ENCODE measurements around the gene DNAJC19. TPM values are rescaled to one million over a fixed set of nuclear protein-coding genes. Genes with fewer than 3 reads are reported as not detected.
A peak's percentile ranks its signal among the peaks of the same experiment; 100 is the strongest.
"Not testable (repeated sequence)": the region's sequence is repeated elsewhere in the genome, so short reads cannot be mapped to it uniquely, and the experiment has no call there.

The DNAJC19 gene
- total and polyA plus RNA-seq, 7 experiments from 2014 or later = 20.7 to 113 (median 65.7) TPM

GRCh38 chr3:181007262-181007661 is 17.7 kb upstream of the DNAJC19 start:
- peaks cover 0 to 6% (median 3%) of the 10 kb centered on the region in 5 donors for H3K27me3 Mint-ChIP-seq
- ChIA-PET POLR2A (no interaction called here), CTCF (no interaction called here)
- H3K4me1 Mint-ChIP-seq = no peaks in the 10 kb centered on the region
- H3K27ac ChIP-seq (ENCODE audit: low read depth, low read length) = no peak overlapping the region
- H3K4me1 ChIP-seq (ENCODE audit: control insufficient read depth in 2 of 2, insufficient read depth in 2 of 2, low read length in 2 of 2) = no peaks in the 10 kb centered on the region
- intact Hi-C loops (cut with micrococcal nuclease) = no loop called here
- no peak for ATAC-seq
- DNase-seq = no peak
- no peaks in the 10 kb centered on the region for H3K27me3 ChIP-seq (ENCODE audit: control insufficient read depth in 2 of 2, insufficient read depth in 2 of 2, low read length in 2 of 2)
- H3K4me3 Mint-ChIP-seq = no peak overlapping the region
- H3K27ac Mint-ChIP-seq = no peak overlapping the region
- peaks cover 0 to 22% (median 12%) of the 10 kb centered on the region in 5 donors for H3K36me3 Mint-ChIP-seq
- H3K36me3 ChIP-seq (ENCODE audit: control insufficient read depth in 2 of 3, insufficient read depth in 3 of 3, low read length in 3 of 3) = no peaks in the 10 kb centered on the region
- no peaks in the 10 kb centered on the region for H3K9me3 ChIP-seq (ENCODE audit: control insufficient read depth in 2 of 3, low read length in 3 of 3)
- peaks cover 2 to 20% (median 10%) of the 10 kb centered on the region in 11 donors for H3K9me3 Mint-ChIP-seq
- no peak overlapping the region for H3K4me3 ChIP-seq (ENCODE audit: low read length)

GRCh38 chr3:181006541-181006940 is 17.0 kb upstream of the DNAJC19 start:
- Mint-ChIP-seq H3K4me3 (no peak overlapping the region), H3K36me3 (peaks cover 0 to 29% (median 18%) of the 10 kb centered on the region in 5 donors), H3K9me3 (peaks cover 6 to 22% (median 17%) of the 10 kb centered on the region in 11 donors), H3K4me1 (no peaks in the 10 kb centered on the region), H3K27me3 (peaks cover 0 to 9% (median 3%) of the 10 kb centered on the region in 5 donors), H3K27ac (no peak overlapping the region)
- no peak for DNase-seq
- ChIA-PET POLR2A (no interaction called here), CTCF (no interaction called here)
- Histone ChIP-seq H3K4me1 (ENCODE audit: control insufficient read depth in 2 of 2, insufficient read depth in 2 of 2, low read length in 2 of 2) (no peaks in the 10 kb centered on the region), H3K9me3 (ENCODE audit: control insufficient read depth in 2 of 3, low read length in 3 of 3) (no peaks in the 10 kb centered on the region), H3K36me3 (ENCODE audit: control insufficient read depth in 2 of 3, insufficient read depth in 3 of 3, low read length in 3 of 3) (no peaks in the 10 kb centered on the region), H3K4me3 (ENCODE audit: low read length) (no peak overlapping the region), H3K27ac (ENCODE audit: low read depth, low read length) (no peak overlapping the region), H3K27me3 (ENCODE audit: control insufficient read depth in 2 of 2, insufficient read depth in 2 of 2, low read length in 2 of 2) (no peaks in the 10 kb centered on the region)
- ATAC-seq = no peak
- intact Hi-C loops (cut with micrococcal nuclease) = no loop called here

- H3K27ac Mint-ChIP-seq; H3K4me1 Mint-ChIP-seq; H3K4me1 ChIP-seq (ENCODE audit: control insufficient read depth in 2 of 2, insufficient read depth in 2 of 2, low read length in 2 of 2); H3K9me3 ChIP-seq (ENCODE audit: control insufficient read depth in 2 of 3, low read length in 3 of 3); DNase-seq; H3K27ac ChIP-seq (ENCODE audit: low read depth, low read length); H3K4me3 ChIP-seq (ENCODE audit: low read length); H3K36me3 ChIP-seq (ENCODE audit: control insufficient read depth in 2 of 3, insufficient read depth in 3 of 3, low read length in 3 of 3); CTCF ChIA-PET; H3K4me3 Mint-ChIP-seq; ATAC-seq; H3K27me3 ChIP-seq (ENCODE audit: control insufficient read depth in 2 of 2, insufficient read depth in 2 of 2, low read length in 2 of 2); intact Hi-C loops (cut with micrococcal nuclease): not testable (repeated sequence)
- POLR2A ChIA-PET = interaction anchor here (1.2 kb wide), 1 partner anchor 23 kb away, joined by 3 read pairs; no protein-coding TSS in a partner anchor
- Mint-ChIP-seq H3K27me3 (peaks cover 0 to 22% (median 7%) of the 10 kb centered on the region in 5 donors), H3K36me3 (peaks cover 1 to 40% (median 29%) of the 10 kb centered on the region in 5 donors), H3K9me3 (peaks cover 13 to 36% (median 27%) of the 10 kb centered on the region in 11 donors)
Observed at GRCh38 chr3:181003469-181003868, 13.9 kb upstream of the DNAJC19 start.

GRCh38 chr3:181002331-181002730 is 12.8 kb upstream of the DNAJC19 start:
- H3K4me1 Mint-ChIP-seq; H3K27ac Mint-ChIP-seq; H3K4me3 ChIP-seq (ENCODE audit: low read length); H3K9me3 ChIP-seq (ENCODE audit: control insufficient read depth in 2 of 3, low read length in 3 of 3); H3K4me1 ChIP-seq (ENCODE audit: control insufficient read depth in 2 of 2, insufficient read depth in 2 of 2, low read length in 2 of 2); H3K4me3 Mint-ChIP-seq; DNase-seq; intact Hi-C loops (cut with micrococcal nuclease); CTCF ChIA-PET; H3K27me3 ChIP-seq (ENCODE audit: control insufficient read depth in 2 of 2, insufficient read depth in 2 of 2, low read length in 2 of 2); ATAC-seq; H3K36me3 ChIP-seq (ENCODE audit: control insufficient read depth in 2 of 3, insufficient read depth in 3 of 3, low read length in 3 of 3); H3K27ac ChIP-seq (ENCODE audit: low read depth, low read length): not testable (repeated sequence)
- peaks cover 0 to 22% (median 7%) of the 10 kb centered on the region in 5 donors for H3K27me3 Mint-ChIP-seq
- H3K36me3 Mint-ChIP-seq = peaks cover 1 to 40% (median 29%) of the 10 kb centered on the region in 5 donors
- H3K9me3 Mint-ChIP-seq = peaks cover 13 to 36% (median 27%) of the 10 kb centered on the region in 11 donors
- POLR2A ChIA-PET = interaction anchor here (1.2 kb wide), 1 partner anchor 22 kb away, joined by 3 read pairs; no protein-coding TSS in a partner anchor

GRCh38 chr3:180996415-180996932 is 6.9 kb upstream of the DNAJC19 start:
- Histone ChIP-seq H3K4me3 (ENCODE audit: low read length) (no peak overlapping the region), H3K4me1 (ENCODE audit: control insufficient read depth in 2 of 2, insufficient read depth in 2 of 2, low read length in 2 of 2) (no peaks in the 10 kb centered on the region), H3K36me3 (ENCODE audit: control insufficient read depth in 2 of 3, insufficient read depth in 3 of 3, low read length in 3 of 3) (no peaks in the 10 kb centered on the region), H3K9me3 (ENCODE audit: control insufficient read depth in 2 of 3, low read length in 3 of 3) (peaks cover 0 to 3% (median 0%) of the 10 kb centered on the region in 3 experiments), H3K27ac (ENCODE audit: low read depth, low read length) (no peak overlapping the region), H3K27me3 (ENCODE audit: control insufficient read depth in 2 of 2, insufficient read depth in 2 of 2, low read length in 2 of 2) (no peaks in the 10 kb centered on the region)
- DNase-seq = no peak
- Mint-ChIP-seq H3K4me3 (no peak overlapping the region), H3K27ac (no peak overlapping the region), H3K4me1 (peaks cover 0 to 1% (median under 1%) of the 10 kb centered on the region in 7 donors), H3K36me3 (peaks cover 1 to 13% (median 10%) of the 10 kb centered on the region in 5 donors), H3K27me3 (peaks cover 0 to 14% (median 12%) of the 10 kb centered on the region in 5 donors), H3K9me3 (peaks cover 6 to 13% (median 11%) of the 10 kb centered on the region in 11 donors)
- ATAC-seq = no peak
- intact Hi-C loops (cut with micrococcal nuclease) = no loop called here
- ChIA-PET CTCF (no interaction called here), POLR2A (interaction anchor here (0.5 to 1.6 kb wide), 2 partner anchors 12 to 32 kb away, joined by 4 to 5 read pairs; no protein-coding TSS in a partner anchor)

- Histone ChIP-seq H3K36me3 (ENCODE audit: control insufficient read depth in 2 of 3, insufficient read depth in 3 of 3, low read length in 3 of 3) (peaks cover 0 to 11% (median 8%) of the 10 kb centered on the region in 3 experiments), H3K27me3 (ENCODE audit: control insufficient read depth in 2 of 2, insufficient read depth in 2 of 2, low read length in 2 of 2) (no peaks in the 10 kb centered on the region), H3K9me3 (ENCODE audit: control insufficient read depth in 2 of 3, low read length in 3 of 3) (no peaks in the 10 kb centered on the region), H3K27ac (ENCODE audit: low read depth, low read length) (peak overlapping the region; percentile 80), H3K4me3 (ENCODE audit: low read length) (peak overlapping the region; percentile 78), H3K4me1 (ENCODE audit: control insufficient read depth in 2 of 2, insufficient read depth in 2 of 2, low read length in 2 of 2) (peaks cover 15 to 23% of the 10 kb centered on the region in 2 donors)
- H3K4me1 Mint-ChIP-seq = peaks cover 15 to 51% (median 37%) of the 10 kb centered on the region in 7 donors
- ChIA-PET CTCF (interaction anchor here (0.7 kb wide), 1 partner anchor 79 kb away, joined by 3 read pairs; no protein-coding TSS in a partner anchor), POLR2A (interaction anchor here (3.4 kb wide), 1 partner anchor 78 kb away, joined by 42 read pairs; the partner anchor contains the start of gene FXR1)
- H3K4me3 Mint-ChIP-seq = peak overlapping the region; percentile 91 to 99 (median 97)
- intact Hi-C loops (cut with micrococcal nuclease) = loop anchor here in 1 of 2 donors (1.0 kb wide), 1 partner anchor 388 kb away; the partner anchor contains the start of gene TTC14
- no peaks in the 10 kb centered on the region for H3K9me3 Mint-ChIP-seq
- peak overlapping the region in 8 of 9 donors; percentile 92 to 99 (median 96) for H3K27ac Mint-ChIP-seq
- peaks cover 0 to 14% (median 8%) of the 10 kb centered on the region in 5 donors for H3K36me3 Mint-ChIP-seq
- no peak for ATAC-seq
- no peak for DNase-seq
- peaks cover 0 to 15% (median 0%) of the 10 kb centered on the region in 5 donors for H3K27me3 Mint-ChIP-seq
Observed at GRCh38 chr3:180990505-180990904, 969 bp upstream of the DNAJC19 start.

Data from naive thymus-derived CD4-positive, alpha-beta T cell (primary cell).